ENCODE data around the gene CABP4. TPM values are rescaled to one million over a fixed set of nuclear protein-coding genes. Genes with fewer than 3 reads are reported as not detected.
"Not testable (repeated sequence)": the region's sequence is repeated elsewhere in the genome, so short reads cannot be mapped to it uniquely, and the experiment has no call there.

Gene CABP4
- total RNA-seq, 1 donor from 2014 or later = 3.2 TPM

DNA sequence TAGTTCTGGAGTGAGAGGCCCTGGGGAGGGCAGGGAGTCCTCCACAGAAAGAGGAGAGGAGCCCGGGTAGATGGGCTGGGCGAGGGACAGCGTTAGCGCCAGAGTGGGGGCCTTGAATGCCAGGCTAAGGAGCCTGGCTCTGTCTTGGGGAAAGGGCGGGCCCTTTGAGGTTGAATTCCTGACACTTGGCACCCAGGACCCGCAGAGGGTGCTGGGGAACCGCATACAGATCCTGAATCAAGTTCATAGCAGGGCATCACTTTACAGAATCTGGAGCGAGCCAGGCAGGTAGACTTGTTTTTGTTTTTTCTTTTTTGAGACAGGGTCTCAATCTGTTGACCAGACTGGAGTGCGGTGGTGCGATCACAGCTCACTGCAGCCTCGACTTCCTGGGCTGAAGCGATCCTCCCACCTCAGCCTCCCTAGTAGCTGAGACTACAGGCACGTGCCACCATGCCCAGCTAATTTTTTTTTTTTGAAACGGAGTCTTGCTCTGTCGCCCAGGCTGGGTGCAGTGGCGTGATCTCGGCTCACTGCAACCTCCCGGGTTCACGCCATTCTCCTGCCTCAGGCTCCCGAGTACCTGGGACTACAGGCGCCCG lies 33.6 kb upstream of the CABP4 start:
- H3K4me1 ChIP-seq = peaks cover 25% of the 10 kb centered on the region
- intact Hi-C loops (cut with DNase I) = no loop called here
- H3K27me3 ChIP-seq = no peaks in the 10 kb centered on the region
- TF ChIP-seq, protein P1, sequence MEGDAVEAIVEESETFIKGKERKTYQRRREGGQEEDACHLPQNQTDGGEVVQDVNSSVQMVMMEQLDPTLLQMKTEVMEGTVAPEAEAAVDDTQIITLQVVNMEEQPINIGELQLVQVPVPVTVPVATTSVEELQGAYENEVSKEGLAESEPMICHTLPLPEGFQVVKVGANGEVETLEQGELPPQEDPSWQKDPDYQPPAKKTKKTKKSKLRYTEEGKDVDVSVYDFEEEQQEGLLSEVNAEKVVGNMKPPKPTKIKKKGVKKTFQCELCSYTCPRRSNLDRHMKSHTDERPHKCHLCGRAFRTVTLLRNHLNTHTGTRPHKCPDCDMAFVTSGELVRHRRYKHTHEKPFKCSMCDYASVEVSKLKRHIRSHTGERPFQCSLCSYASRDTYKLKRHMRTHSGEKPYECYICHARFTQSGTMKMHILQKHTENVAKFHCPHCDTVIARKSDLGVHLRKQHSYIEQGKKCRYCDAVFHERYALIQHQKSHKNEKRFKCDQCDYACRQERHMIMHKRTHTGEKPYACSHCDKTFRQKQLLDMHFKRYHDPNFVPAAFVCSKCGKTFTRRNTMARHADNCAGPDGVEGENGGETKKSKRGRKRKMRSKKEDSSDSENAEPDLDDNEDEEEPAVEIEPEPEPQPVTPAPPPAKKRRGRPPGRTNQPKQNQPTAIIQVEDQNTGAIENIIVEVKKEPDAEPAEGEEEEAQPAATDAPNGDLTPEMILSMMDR (IDR thresholded peaks at IDR 0.05) = no peak
- peak overlapping the region; percentile 54 for H3K4me3 ChIP-seq
- ATAC-seq = no peak
- no peaks in the 10 kb centered on the region for H3K36me3 ChIP-seq
- H3K27ac ChIP-seq = peak overlapping the region; percentile 79
- no peaks in the 10 kb centered on the region for H3K9me3 ChIP-seq
- DNase-seq = no peak

DNA sequence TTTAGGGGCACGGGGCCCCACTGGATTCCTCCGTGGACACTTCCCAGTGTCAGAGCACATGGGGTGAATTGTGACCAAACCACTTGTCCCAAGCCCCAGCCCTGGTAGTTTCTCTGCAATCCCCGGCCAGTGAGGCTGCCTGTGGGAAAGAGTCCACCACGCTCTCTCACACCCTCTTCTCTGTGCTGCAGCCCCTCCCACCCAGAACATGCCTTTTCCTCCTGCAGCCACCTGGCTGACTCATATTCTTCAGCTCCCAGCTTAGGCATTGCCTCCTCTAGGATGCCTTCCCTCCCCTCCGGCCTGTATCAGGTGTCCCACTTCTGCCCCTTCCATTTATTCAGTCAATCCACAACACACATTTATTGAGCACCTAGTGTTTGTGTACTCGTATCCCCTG lies 32.3 kb upstream of the CABP4 start:
- DNase-seq (no peak), ATAC-seq (no peak)
- no peak overlapping the region for H3K27ac ChIP-seq
- intact Hi-C loops (cut with DNase I) = no loop called here
- no peaks in the 10 kb centered on the region for H3K27me3 ChIP-seq
- peaks cover 24% of the 10 kb centered on the region for H3K4me1 ChIP-seq
- no peak overlapping the region for H3K4me3 ChIP-seq
- TF ChIP-seq, protein P1 (IDR thresholded peaks at IDR 0.05) = no peak
- H3K36me3 ChIP-seq = no peaks in the 10 kb centered on the region
- H3K9me3 ChIP-seq = no peaks in the 10 kb centered on the region

DNA sequence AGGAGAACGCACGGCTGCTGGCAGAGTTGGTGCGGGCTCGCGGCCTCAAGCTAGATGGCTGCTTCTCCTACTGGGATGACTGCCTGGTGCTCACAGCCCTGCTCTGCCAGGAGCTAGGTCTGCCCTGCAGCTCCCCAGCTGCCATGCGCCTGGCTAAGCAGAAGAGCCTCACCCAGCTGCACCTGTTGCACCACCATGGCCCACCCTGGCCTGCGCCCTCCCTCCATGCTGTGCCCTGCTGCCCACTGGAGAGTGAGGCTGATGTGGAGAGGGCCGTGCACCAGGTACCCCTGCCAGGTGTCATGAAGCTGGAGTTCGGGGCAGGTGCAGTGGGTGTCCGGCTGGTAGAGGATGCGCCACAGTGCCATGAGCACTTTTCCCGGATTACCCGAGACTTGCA lies 31.7 kb upstream of the CABP4 start:
- intact Hi-C loops (cut with DNase I) = no loop called here
- TF ChIP-seq, protein P1 (IDR thresholded peaks at IDR 0.05) = no peak
- ATAC-seq (no peak), DNase-seq (no peak)
- Histone ChIP-seq H3K36me3 (no peaks in the 10 kb centered on the region), H3K9me3 (no peaks in the 10 kb centered on the region), H3K27ac (no peak overlapping the region), H3K4me3 (no peak overlapping the region), H3K4me1 (peaks cover 22% of the 10 kb centered on the region), H3K27me3 (no peaks in the 10 kb centered on the region)

DNA sequence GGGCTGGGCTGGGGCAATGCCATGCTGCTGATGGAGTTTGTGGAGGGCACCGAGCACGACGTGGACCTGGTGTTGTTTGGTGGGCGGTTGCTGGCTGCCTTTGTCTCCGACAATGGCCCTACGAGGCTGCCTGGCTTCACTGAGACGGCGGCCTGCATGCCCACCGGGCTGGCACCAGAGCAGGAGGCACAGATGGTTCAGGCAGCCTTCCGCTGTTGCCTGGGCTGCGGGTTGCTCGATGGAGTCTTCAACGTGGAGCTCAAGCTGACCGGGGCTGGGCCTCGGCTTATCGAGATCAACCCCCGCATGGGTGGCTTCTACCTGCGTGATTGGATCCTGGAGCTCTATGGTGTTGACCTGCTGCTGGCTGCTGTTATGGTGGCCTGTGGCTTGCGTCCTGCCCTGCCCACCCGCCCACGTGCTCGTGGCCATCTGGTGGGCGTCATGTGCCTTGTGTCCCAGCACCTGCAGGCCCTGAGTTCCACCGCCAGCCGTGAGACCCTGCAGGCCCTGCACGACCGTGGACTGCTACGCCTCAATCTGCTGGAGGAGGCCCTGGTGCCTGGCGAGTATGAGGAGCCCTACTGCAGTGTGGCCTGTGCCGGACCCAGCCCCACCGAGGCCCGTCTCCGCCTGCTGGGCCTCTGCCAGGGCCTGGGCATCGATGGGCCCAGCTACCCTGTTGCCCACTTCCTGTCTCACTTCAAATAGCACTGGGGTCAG lies 31.1 kb upstream of the CABP4 start:
- Histone ChIP-seq H3K9me3 (no peaks in the 10 kb centered on the region), H3K27me3 (no peaks in the 10 kb centered on the region), H3K36me3 (no peaks in the 10 kb centered on the region), H3K4me1 (peaks cover 19% of the 10 kb centered on the region), H3K27ac (no peak overlapping the region), H3K4me3 (no peak overlapping the region)
- DNase-seq (no peak), ATAC-seq (no peak)
- intact Hi-C loops (cut with DNase I) = no loop called here
- TF ChIP-seq, protein P1 (IDR thresholded peaks at IDR 0.05) = no peak

DNA sequence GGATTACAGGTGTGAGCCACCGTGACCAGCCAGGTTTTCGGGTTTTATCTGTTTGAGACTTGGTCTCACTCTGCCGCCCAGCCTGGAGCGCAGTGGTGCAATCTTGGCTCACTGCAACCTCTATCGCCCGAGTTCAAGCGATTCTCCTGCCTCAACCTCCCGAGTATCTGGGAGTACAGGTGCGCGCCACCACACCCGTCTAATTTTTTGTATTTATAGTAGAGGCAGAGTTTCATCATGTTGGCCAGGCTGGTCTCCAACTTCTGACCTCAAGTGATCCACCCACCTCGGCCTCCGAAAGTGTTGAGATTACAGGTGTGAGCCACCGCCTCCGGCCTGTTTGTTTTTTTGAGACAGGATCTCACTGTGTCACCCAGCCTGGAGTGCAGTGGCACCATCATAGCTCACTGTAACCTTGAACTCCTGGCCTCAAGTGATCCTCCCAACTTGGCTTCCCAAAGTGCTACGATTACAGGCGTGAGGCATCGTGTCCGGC lies 27.7 kb upstream of the CABP4 start:
- DNase-seq; H3K9me3 ChIP-seq; ATAC-seq; H3K27me3 ChIP-seq; intact Hi-C loops (cut with DNase I): not testable (repeated sequence)
- Histone ChIP-seq H3K4me1 (peaks cover 17% of the 10 kb centered on the region), H3K36me3 (peaks cover 19% of the 10 kb centered on the region), H3K27ac (peak overlapping the region; percentile 92), H3K4me3 (peak overlapping the region; percentile 88)
